Measurements from ENCODE around the gene CAPN2.
"Not testable (repeated sequence)": the region's sequence is repeated elsewhere in the genome, so short reads cannot be mapped to it uniquely, and the experiment has no call there.

CAPN2 gene

DNA sequence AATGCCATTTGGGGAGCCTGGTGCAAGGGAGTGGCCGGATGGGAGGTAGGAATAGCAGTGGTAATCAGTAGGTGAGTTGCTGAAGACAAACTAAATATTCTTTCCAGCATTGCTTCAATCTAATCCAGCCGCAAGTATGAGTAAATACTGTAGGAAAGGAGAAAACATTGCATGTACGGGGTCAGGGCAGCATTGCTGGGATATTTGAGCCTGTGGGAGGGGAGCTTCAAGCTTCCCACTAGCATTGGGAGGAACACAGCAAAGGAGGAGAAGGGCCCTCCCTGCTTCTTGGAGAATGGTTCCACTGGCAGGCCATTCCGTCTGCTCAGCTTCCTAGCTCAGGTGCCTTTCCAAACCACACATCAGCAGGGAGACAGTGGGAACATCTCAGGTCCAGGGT is 15.2 kb downstream of the CAPN2 start:
- no peak for DNase-seq (ENCODE audit: extremely low read depth, low read depth)
- TF ChIP-seq, protein P1, sequence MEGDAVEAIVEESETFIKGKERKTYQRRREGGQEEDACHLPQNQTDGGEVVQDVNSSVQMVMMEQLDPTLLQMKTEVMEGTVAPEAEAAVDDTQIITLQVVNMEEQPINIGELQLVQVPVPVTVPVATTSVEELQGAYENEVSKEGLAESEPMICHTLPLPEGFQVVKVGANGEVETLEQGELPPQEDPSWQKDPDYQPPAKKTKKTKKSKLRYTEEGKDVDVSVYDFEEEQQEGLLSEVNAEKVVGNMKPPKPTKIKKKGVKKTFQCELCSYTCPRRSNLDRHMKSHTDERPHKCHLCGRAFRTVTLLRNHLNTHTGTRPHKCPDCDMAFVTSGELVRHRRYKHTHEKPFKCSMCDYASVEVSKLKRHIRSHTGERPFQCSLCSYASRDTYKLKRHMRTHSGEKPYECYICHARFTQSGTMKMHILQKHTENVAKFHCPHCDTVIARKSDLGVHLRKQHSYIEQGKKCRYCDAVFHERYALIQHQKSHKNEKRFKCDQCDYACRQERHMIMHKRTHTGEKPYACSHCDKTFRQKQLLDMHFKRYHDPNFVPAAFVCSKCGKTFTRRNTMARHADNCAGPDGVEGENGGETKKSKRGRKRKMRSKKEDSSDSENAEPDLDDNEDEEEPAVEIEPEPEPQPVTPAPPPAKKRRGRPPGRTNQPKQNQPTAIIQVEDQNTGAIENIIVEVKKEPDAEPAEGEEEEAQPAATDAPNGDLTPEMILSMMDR (IDR thresholded peaks at IDR 0.05; ENCODE audit: low read depth, low read length): no peak

DNA sequence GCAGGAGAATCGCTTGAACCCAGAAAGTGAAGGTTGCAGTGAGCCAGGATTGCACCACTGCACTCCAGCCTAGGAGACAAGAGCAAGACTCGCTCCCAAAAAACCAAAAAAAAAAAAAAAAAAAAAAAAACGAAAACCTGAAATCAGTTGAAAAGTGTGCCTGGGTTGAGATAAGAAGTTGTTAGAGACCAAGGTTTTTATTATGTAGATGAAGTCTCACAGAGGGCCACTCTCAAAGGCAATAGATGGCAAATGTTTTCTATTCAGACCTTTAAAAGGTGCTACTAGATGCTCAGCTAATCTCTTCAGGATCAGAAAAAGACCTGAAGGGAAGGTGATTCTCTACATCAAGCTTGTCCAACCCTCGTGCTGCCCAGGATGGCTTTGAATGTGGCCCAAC is 17.6 kb downstream of the CAPN2 start:
- TF ChIP-seq, protein P1 (IDR thresholded peaks at IDR 0.05; ENCODE audit: low read depth, low read length): no peak

DNA sequence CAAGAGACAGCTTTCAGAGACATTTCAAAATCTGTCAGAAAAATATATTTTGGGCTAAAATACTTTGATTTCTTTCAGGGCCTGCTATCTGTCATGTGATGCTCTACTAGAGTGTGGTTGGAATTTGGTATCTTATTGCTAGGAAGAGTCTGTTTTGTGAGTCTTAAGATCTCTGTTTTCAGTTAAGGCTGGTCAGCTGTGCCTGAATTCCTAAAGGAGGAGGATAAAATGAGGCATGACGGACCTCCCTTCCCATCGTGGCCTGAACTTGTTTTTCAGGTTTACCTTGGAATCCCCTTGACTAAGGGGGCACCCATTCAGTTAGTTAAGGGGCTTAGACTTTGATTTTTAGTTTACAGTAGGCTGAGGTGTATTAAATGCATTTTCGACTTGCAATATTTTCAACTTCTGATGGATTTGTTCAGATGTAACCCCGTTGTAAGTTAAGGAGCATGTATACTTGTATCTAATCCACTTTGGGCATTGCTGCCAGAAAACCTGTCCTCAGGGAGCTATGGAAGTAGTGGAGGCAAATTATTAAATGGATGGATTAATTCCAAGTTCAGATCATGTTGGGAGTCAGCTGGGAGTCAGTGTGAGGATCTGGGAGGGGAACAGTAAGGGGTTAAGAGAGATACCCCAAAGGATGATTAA is 18.3 kb downstream of the CAPN2 start:
- no peak for DNase-seq (ENCODE audit: extremely low read depth, low read depth)
- TF ChIP-seq, protein P1 (IDR thresholded peaks at IDR 0.05; ENCODE audit: low read depth, low read length): no peak

More for the DNA sequence above, 17.6 kb downstream of the CAPN2 start:
- no peak for DNase-seq (ENCODE audit: extremely low read depth, low read depth)

DNA sequence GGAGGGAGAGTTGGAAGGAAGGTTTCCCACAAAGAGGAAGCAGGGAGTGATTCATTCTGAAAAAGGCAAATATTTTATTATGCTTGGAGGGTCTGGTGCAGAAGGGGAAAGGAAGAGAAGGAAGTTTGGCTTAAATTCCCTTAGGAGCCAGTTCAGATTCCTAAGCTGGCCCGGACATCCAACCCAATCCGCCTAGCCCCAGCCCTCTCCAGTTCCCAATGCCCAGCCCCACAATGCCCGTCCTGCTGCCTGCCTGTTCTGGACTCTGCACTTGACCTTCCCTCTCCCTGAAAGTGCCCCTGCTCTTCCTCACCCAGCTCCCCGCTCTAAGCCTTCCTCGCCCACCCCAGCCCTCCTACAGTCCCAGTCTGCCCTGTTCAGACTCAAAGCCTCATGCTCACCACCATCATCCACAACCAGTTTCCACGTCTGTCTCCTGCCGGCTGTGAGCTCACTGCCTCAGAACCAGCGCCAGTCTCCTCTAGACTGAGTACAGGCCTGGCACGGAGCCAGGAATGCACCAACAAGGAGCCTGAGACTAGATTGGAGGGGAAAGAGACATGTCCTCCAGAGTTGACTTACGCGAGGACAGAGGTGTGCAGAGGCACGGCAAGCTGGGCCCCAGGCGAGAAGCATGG is 18.9 kb downstream of the CAPN2 start:
- no peak for DNase-seq (ENCODE audit: extremely low read depth, low read depth)
- TF ChIP-seq, protein P1 (IDR thresholded peaks at IDR 0.05; ENCODE audit: low read depth, low read length): no peak

DNA sequence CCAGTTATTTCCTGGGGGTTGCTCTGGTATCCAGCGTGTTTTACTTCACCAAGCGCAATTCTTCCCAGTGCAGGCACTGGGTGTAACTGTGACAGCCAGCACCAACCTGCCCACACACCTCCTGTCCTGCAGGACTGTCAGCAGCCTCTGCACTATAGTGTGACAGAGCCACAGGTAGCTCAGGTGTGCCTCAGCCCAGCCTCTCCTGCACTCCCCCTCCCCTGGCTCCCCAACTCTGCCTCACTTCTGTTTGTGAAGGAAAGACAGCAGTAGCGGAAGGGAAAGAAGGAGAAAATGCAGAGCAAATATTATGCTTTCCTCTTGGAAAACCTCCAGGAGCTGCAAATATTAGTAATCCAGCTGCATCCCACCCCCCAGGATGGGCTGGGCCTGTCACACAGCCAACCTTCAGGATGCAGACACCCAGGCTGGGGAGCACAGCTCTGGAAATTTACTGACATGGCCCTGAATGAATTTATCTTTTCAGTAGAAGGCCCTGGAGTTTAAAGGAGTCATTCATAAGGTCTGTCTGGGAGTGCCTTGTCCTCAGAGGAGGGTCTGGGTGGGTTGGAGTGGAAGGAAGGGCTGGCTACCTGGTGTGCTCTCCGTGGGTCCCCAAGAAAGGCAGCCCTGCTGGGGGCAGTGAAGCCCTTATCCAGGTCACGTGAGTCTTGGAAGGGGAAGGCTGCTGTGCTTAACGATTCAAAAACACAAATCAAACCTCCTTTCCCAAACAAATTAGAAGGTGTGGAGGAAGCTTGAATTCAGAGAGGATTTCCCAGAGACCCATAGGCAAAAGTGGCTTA is 20.9 kb downstream of the CAPN2 start:
- no peak for DNase-seq (ENCODE audit: extremely low read depth, low read depth)
- TF ChIP-seq, protein P1 (IDR thresholded peaks at IDR 0.05; ENCODE audit: low read depth, low read length): no peak

DNA sequence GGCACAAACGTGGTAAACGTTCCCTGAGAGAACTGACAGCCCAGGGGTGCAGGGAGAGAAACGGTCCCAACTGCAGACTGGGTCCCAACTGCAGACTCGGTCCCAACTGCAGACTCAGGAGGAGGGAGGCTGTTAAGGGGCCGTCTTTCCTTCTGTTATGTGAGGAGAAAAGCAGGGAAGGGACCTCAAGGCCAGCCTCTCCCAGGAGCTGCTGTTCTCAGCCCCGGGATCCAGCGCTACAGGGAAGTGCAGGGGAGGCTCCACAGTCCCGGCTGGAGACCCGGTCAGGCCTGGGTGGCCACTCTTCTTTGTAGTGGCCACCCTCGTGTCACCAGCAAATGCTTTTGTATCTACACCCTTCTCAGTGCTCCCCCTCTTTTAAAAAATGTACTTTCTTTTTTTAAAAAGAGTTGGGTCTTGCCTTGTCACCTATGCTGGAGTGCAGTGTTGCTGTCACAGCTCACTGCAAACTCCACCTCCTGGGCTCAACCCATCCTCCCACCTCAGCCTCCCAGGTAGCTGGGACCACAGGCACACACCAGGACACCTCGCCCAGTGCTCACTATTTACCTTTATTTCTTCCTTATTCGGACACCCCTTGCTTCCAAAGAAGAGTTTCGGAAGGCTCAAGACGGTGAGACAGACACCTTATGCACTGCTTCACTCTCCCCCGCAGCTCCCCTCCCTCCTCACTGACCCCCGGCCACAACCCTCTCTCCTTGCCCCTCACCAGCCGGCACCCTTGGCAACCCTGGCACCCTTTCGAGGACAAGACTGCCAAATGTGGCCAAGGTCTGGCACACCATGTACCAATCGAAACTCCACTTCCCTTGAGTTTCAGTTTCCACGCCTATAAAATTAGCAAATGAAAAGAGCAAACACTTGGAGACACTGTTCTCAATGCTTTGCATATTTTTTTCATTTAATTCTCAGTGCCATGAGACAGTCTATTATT is 21.8 kb downstream of the CAPN2 start:
- TF ChIP-seq, protein P1 (IDR thresholded peaks at IDR 0.05; ENCODE audit: low read depth, low read length): no peak
- no peak for DNase-seq (ENCODE audit: extremely low read depth, low read depth)

DNA sequence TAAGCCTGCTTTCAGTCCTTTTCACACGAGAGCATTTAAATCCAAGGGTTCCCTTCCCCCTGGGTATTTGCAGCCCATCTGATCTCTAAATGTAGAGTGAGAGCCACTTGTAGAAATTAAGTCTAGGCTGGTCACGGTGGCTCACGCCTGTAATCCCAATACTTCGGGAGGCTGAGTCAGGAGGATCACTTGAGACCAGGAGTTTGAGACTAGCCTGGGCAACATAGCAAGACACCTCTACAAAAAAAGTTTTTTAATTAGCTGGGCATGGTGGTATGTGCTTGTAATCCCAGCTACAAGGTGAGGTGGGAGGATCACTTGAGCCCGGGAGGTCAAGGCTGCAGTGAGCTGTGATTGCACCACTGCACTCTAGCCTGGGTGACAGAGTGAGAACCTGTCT is 24.3 kb downstream of the CAPN2 start:
- DNase-seq (ENCODE audit: extremely low read depth, low read depth): not testable (repeated sequence)

Measured in AG09319 (cell line).